ENCODE results near the gene CPXM2.

DNA sequence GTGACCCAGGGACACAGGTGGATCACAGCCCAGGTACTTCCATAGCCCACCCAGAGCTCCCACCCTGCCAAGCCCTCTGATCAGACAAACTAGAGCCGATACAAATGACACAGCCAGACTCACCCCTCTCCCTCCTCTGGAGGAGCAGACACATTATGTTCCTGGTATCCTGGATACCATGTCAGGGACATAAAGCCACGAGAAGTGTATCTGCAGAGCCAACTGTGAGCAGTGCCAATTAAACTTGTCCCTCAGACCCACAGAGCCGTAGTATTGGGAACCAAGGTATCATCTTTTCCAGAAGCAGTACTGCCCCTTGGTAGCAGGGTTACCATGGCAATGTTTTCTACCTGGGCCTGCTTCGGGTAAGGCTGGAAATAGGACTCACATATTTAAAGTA lies 47.3 kb upstream of the CPXM2 start:
- TF ChIP-seq, protein P1, sequence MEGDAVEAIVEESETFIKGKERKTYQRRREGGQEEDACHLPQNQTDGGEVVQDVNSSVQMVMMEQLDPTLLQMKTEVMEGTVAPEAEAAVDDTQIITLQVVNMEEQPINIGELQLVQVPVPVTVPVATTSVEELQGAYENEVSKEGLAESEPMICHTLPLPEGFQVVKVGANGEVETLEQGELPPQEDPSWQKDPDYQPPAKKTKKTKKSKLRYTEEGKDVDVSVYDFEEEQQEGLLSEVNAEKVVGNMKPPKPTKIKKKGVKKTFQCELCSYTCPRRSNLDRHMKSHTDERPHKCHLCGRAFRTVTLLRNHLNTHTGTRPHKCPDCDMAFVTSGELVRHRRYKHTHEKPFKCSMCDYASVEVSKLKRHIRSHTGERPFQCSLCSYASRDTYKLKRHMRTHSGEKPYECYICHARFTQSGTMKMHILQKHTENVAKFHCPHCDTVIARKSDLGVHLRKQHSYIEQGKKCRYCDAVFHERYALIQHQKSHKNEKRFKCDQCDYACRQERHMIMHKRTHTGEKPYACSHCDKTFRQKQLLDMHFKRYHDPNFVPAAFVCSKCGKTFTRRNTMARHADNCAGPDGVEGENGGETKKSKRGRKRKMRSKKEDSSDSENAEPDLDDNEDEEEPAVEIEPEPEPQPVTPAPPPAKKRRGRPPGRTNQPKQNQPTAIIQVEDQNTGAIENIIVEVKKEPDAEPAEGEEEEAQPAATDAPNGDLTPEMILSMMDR (conservative IDR thresholded peaks at IDR 0.05 in 1 of 2, IDR thresholded peaks at IDR 0.05 in 1 of 2; ENCODE audit: low read depth in 1 of 2, low read length in 2 of 2), result no peak
- no peak for TF ChIP-seq EZH2 (IDR thresholded peaks at IDR 0.05; ENCODE audit: low read length, missing control alignments)
